ENCODE data around the gene RUFY4.

Gene RUFY4

DNA sequence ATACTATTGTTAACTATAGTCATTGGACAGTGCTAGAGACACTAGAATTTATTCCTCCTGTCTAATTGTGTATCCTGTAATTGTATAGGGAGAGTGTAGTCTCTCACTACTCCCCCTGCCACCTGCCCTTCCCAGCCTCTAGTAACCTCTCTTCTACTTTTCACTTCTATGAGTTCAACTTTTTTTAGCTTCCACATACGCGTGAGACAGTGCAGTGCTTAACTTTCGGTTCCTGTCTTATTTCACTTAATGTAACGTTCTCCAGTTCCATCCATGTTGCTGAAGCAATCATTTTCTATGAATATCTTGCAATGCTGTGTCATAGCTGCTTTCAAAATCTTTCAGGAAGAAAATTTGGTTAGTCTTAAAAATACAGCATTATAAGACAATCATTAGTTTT lies 22.8 kb upstream of the RUFY4 start:
- no peak overlapping the region for H3K27ac ChIP-seq
- TF ChIP-seq ZFX (IDR thresholded peaks at IDR 0.05; ENCODE audit: borderline replicate concordance): no peak
- TF ChIP-seq, protein P1, sequence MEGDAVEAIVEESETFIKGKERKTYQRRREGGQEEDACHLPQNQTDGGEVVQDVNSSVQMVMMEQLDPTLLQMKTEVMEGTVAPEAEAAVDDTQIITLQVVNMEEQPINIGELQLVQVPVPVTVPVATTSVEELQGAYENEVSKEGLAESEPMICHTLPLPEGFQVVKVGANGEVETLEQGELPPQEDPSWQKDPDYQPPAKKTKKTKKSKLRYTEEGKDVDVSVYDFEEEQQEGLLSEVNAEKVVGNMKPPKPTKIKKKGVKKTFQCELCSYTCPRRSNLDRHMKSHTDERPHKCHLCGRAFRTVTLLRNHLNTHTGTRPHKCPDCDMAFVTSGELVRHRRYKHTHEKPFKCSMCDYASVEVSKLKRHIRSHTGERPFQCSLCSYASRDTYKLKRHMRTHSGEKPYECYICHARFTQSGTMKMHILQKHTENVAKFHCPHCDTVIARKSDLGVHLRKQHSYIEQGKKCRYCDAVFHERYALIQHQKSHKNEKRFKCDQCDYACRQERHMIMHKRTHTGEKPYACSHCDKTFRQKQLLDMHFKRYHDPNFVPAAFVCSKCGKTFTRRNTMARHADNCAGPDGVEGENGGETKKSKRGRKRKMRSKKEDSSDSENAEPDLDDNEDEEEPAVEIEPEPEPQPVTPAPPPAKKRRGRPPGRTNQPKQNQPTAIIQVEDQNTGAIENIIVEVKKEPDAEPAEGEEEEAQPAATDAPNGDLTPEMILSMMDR (IDR thresholded peaks at IDR 0.05): no peak

GRCh38 chr2:218047536-218048225 lies 21.4 kb upstream of the RUFY4 start:
- TF ChIP-seq ZFX (IDR thresholded peaks at IDR 0.05; ENCODE audit: borderline replicate concordance): no peak
- TF ChIP-seq, protein P1 (IDR thresholded peaks at IDR 0.05): no peak
- no peak overlapping the region for H3K27ac ChIP-seq

DNA sequence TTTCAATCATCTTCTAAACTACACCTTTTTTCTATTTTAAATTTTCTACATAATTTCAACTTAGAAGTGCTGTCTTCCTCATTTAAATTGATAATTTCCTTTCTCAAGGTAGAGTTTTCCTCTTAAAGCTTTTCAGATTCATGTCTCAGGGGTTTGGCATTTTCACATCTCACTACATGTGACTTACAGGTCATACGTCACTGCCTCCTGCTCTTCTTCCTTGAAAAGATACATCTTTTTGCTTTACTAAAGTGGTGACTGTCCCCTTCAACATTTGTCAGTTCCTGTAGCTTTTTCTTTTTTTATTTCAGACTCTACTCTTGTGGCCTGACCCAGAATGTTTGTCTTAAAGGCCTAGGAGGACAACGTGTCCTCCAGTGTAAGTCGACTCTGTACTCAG lies 17.1 kb upstream of the RUFY4 start:
- H3K27ac ChIP-seq: no peak overlapping the region
- TF ChIP-seq, protein P1 (IDR thresholded peaks at IDR 0.05): no peak
- no peak for TF ChIP-seq ZFX (IDR thresholded peaks at IDR 0.05; ENCODE audit: borderline replicate concordance)

GRCh38 chr2:218059289-218059688 lies 9.8 kb upstream of the RUFY4 start:
- no peak for TF ChIP-seq ZFX (IDR thresholded peaks at IDR 0.05; ENCODE audit: borderline replicate concordance)
- TF ChIP-seq, protein P1 (IDR thresholded peaks at IDR 0.05): no peak
- no peak overlapping the region for H3K27ac ChIP-seq

DNA sequence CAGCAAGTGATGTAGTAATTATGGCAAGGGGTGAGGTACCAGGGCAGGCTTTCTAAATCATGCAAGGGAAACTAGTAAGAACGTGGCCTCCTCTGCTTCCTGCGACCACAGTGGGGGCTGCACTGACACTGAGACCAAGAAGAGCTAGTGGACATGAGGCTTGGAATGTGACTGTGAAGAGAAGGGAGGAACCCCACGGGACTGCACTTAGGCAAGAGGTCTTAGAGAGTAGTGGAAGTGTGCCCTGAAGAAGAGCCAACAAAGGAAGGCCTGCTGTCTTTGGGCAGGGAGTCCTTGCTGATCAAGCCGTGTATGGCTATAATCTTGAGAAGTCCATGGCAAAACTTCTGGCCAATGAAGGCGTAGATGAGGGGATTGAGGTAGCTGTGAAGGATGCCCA lies 8.9 kb upstream of the RUFY4 start:
- no peak overlapping the region for H3K27ac ChIP-seq
- TF ChIP-seq ZFX (IDR thresholded peaks at IDR 0.05; ENCODE audit: borderline replicate concordance): no peak

DNA sequence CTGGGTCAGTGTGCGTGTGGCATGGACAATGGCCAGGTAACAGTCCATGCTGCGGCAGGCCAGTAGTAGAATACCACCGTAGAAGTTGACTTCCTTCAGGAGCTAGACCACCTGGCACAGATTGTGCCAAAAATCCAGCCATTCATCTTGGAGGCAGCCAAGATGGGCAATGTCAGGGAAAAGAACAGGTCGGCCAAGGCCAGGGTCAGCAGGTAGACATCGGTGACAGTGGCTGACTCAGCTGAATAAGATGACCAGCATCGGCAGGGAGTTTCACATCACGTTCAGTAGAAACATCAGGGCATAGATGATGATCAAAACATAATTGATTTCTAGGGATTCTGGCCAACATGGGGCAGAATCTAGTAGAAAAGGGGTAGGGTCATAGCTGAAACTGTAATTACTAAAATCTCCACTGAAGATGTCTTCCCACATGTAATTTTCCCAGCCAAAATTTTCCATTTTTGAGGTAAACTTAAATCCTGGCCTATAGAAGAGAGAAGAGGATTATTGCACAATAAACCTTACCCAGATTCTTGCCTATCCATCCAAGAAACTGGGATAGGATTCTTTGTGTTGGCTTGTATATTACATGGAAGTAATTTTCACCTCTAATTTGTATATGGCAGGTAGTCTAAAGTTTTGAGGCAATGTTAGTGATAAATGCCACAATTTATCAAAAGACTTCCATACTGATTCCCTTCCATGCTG lies 7.9 kb upstream of the RUFY4 start:
- H3K27ac ChIP-seq: no peak overlapping the region
- TF ChIP-seq, protein P1 (IDR thresholded peaks at IDR 0.05): no peak
- no peak for TF ChIP-seq ZFX (IDR thresholded peaks at IDR 0.05; ENCODE audit: borderline replicate concordance)

DNA sequence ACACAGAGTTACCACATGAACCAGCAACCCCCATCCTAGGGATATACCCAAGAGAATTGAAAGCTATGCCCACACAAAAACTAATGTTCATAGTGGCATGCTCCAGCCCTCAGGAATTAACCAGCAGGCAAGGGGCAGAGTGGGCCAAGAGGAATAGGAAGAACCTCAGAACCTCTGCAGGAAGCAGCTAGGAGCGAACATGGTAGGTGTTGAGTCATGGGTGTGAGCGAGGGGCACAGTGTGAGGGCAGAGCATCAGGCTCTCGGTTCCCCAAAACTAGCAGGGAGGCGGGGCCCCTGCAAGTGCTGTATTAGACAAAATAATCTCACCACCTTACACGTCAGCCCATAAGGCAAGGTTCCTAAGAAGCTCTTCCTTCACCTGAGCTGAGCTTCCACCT lies 5.6 kb upstream of the RUFY4 start:
- no peak for TF ChIP-seq ZFX (IDR thresholded peaks at IDR 0.05; ENCODE audit: borderline replicate concordance)
- TF ChIP-seq, protein P1 (IDR thresholded peaks at IDR 0.05): no peak
- H3K27ac ChIP-seq: no peak overlapping the region

Data from 22Rv1 (cell line).